K562 (cell line): ENCODE measurements around the gene SMAD4. TPM values are rescaled to one million over a fixed set of nuclear protein-coding genes. Genes with fewer than 3 reads are reported as not detected.
A peak's percentile ranks its signal among the peaks of the same experiment; 100 is the strongest.

ENCODE experiments used
- ATF1 ChIP-seq, 2 experiments: fragments of 450-650 bp in 1 of 2; IDR thresholded peaks; 2 replicates each; pipeline ENCODE4 v1.6.1; 2016; ENCODE audit warnings: missing compliant biosample characterization in 1 of 2, missing genetic modification characterization in 1 of 2
- ATF7 ChIP-seq: fragments of 450-650 bp; IDR thresholded peaks from 2 replicates; pipeline ENCODE4 v1.7.1; 2014; ENCODE audit warnings: mild to moderate bottlenecking, moderate library complexity
- BRD4 ChIP-seq: fragments of 200-600 bp; sonication (generic); IDR thresholded peaks from 2 replicates; pipeline ENCODE4 v1.6.1; 2017; ENCODE audit warnings: inconsistent platforms
- EGR1 ChIP-seq: fragments of 450-650 bp; conservative IDR thresholded peaks from 2 replicates; pipeline ENCODE4 v1.6.1; 2017; ENCODE audit warnings: mild to moderate bottlenecking
- EP400 ChIP-seq: fragments of 450-650 bp; IDR thresholded peaks from 2 replicates; pipeline ENCODE4 v1.6.1; 2017; ENCODE audit warnings: antibody characterized with exemption, mild to moderate bottlenecking, moderate library complexity
- GTF2E2 ChIP-seq: fragments of 200-800 bp; sonication (Bioruptor generic); IDR thresholded peaks from 2 replicates; pipeline ENCODE4 v1.6.1; 2016; ENCODE audit warnings: missing genetic modification characterization, missing compliant biosample characterization
- MAZ ChIP-seq, 2 experiments: fragments of 450-650 bp in 1 of 2; sonication (generic) in 1 of 2; formaldehyde crosslinking; IDR thresholded peaks in 1 of 2; conservative IDR thresholded peaks in 1 of 2; 2 replicates each; pipeline versions ENCODE4 v1.4.0 to v1.5.0; 2020; ENCODE audit warnings: mild to moderate bottlenecking in 1 of 2, missing genetic modification reagents in 1 of 2
- MEIS2 ChIP-seq: fragments of 450-650 bp; IDR thresholded peaks from 2 replicates; pipeline ENCODE4 v1.6.1; 2014; ENCODE audit warnings: mild to moderate bottlenecking; ENCODE audit not compliant: partially characterized antibody
- RBBP5 ChIP-seq: fragments of 200-600 bp; sonication (generic); IDR thresholded peaks from 2 replicates; pipeline ENCODE4 v1.6.1; 2012; ENCODE audit warnings: borderline replicate concordance, mild to moderate bottlenecking, low read length, control low read depth, inconsistent platforms; ENCODE audit not compliant: insufficient read depth, poor library complexity, severe bottlenecking
- RBM39 ChIP-seq: fragments of 200-400 bp; formaldehyde crosslinking; optimal IDR thresholded peaks from 2 replicates; pipeline ENCODE3; 2018; ENCODE audit warnings: low read depth, low read length
- TEAD4 ChIP-seq, 2 experiments: sonication (generic) in 1 of 2; formaldehyde crosslinking in 1 of 2; IDR thresholded peaks; 2 replicates each; pipeline versions ENCODE4 v1.6.1 to v1.8.0; 2012 to 2022; ENCODE audit warnings: borderline replicate concordance in 1 of 2, inconsistent platforms in 1 of 2, low read length in 1 of 2, mild to moderate bottlenecking in 1 of 2, missing genetic modification reagents in 1 of 2
- VEZF1 ChIP-seq: fragments of 200-800 bp; sonication (Bioruptor generic); IDR thresholded peaks from 2 replicates; pipeline ENCODE4 v1.6.1; 2017; ENCODE audit warnings: missing genetic modification characterization, missing compliant biosample characterization
- ZFX ChIP-seq: sonication (generic); formaldehyde crosslinking; IDR thresholded peaks from 2 replicates; pipeline ENCODE4 v1.8.0; 2022; ENCODE audit warnings: mild to moderate bottlenecking, missing genetic modification reagents, moderate library complexity
- ZNF174 ChIP-seq: fragments of 250-450 bp; sonication (Bioruptor Pico); IDR thresholded peaks from 2 replicates; pipeline ENCODE4 v1.4.0; 2020; ENCODE audit warnings: mild to moderate bottlenecking
- ZNF609 ChIP-seq: sonication (generic); formaldehyde crosslinking; IDR thresholded peaks from 2 replicates; pipeline ENCODE4 v1.8.1; 2023; ENCODE audit warnings: missing genetic modification reagents, mild to moderate bottlenecking, borderline replicate concordance
- polyA plus RNA-seq, 8 experiments: library from polyadenylated mRNA; depleted of rRNA in 4 of 8; stranded (reverse) in 5 of 8; unstranded in 3 of 8; fragments of >200 nt; fragmentation: Nextera tagmentation in 2 of 8; fragmentation: Illumina TruSeq in 1 of 8; extraction: Ambion mirVana in 2 of 8; extraction: Trizol in 1 of 8; gene quantifications; 2 replicates each; pipeline versions ENCODE4 v1.2.1 to v1.2.3, GENCODE V29; 2011 to 2014; ENCODE audit warnings: inconsistent platforms in 1 of 8, missing spikeins in 1 of 8
- total RNA-seq, 7 experiments: library from RNA; depleted of rRNA in 6 of 7; stranded (reverse); fragments of >200 nt in 6 of 7; fragmentation: Illumina TruSeq in 2 of 7; extraction: Trizol in 2 of 7; gene quantifications; 2 replicates each; pipeline versions ENCODE4 v1.2.1 to v1.2.3, GENCODE V29; 2011 to 2021; ENCODE audit warnings: low replicate concordance in 1 of 7
- TF ChIP-seq, protein P1 (sequence below): fragments of 250-450 bp; sonication (Bioruptor Pico); IDR thresholded peaks from 2 replicates; pipeline ENCODE4 v1.8.0; 2022; ENCODE audit warnings: moderate library complexity, mild to moderate bottlenecking, inconsistent platforms

The SMAD4 gene
- total and polyA plus RNA-seq, 9 of the 15 experiments (the other 6 are each of a cell fraction or from before 2014, with no cell fraction given), result 5.7 to 55.0 (median 39.4) TPM

GRCh38 chr18:51029694-51030536 lies at the start of gene SMAD4 (continued):
- no peak for TF ChIP-seq ZNF609 (CRISPR knock-in tag)
- TF ChIP-seq MAZ (CRISPR knock-in tag; conservative IDR thresholded peaks at IDR 0.05 in 1 of 2, IDR thresholded peaks at IDR 0.05 in 1 of 2), result peak; percentile 65 to 77
- no peak for TF ChIP-seq ATF1 (CRISPR knock-in tag; IDR thresholded peaks at IDR 0.05)
- 0 out of 2 replicates have a peak, but pooled peaks have one; percentile 11 for TF ChIP-seq ATF1 (tag; IDR thresholded peaks at IDR 0.05)
- no peak for TF ChIP-seq TEAD4 (IDR thresholded peaks at IDR 0.05; ENCODE audit: low read length)
- no peak for TF ChIP-seq TEAD4 (CRISPR knock-in tag; IDR thresholded peaks at IDR 0.05; ENCODE audit: borderline replicate concordance)
- TF ChIP-seq GTF2E2 (tag), result peak; percentile 50; the same call in 1 of the 2 replicates
- 0 out of 2 replicates have a peak, but pooled peaks have one; percentile 20 for TF ChIP-seq ATF7
- TF ChIP-seq MEIS2, result peak; percentile 81
- TF ChIP-seq ZNF174 (CRISPR knock-in tag), result no peak
- TF ChIP-seq EGR1, result peak; percentile 68
- no peak for TF ChIP-seq BRD4
- TF ChIP-seq RBM39, result no peak
- peak; percentile 88 for TF ChIP-seq VEZF1 (CRISPR knock-in tag)
- TF ChIP-seq EP400, result peak; percentile 55; the same call in 1 of the 2 replicates
- peak; percentile 89 for TF ChIP-seq ZFX (CRISPR knock-in tag)
- TF ChIP-seq, protein P1, sequence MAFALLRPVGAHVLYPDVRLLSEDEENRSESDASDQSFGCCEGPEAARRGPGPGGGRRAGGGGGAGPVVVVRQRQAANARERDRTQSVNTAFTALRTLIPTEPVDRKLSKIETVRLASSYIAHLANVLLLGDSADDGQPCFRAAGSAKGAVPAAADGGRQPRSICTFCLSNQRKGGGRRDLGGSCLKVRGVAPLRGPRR (CRISPR knock-in tag), result no peak
- peak; percentile 59 for TF ChIP-seq RBBP5
